ENCODE data around the gene NSUN6.

DNA sequence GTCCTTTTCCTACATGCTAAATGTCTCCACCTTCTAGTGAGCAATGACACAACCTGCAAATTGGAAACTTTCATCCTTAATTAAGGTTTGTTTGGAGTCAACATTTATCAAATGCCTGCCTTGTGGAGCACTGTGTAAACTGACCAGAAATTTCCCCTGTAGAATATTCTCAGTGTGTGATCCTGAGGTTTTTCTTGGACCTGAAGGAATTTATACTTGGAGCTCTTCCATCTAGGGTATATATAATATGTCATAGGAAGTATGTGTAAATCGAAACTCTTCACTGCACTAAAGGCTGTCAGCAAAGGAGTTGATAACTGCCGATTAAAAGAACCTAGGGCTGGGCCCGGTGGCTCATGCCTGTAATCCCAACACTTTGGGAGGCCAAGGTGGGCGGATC is 152.4 kb downstream of the NSUN6 start:
- TF ChIP-seq, protein P1, sequence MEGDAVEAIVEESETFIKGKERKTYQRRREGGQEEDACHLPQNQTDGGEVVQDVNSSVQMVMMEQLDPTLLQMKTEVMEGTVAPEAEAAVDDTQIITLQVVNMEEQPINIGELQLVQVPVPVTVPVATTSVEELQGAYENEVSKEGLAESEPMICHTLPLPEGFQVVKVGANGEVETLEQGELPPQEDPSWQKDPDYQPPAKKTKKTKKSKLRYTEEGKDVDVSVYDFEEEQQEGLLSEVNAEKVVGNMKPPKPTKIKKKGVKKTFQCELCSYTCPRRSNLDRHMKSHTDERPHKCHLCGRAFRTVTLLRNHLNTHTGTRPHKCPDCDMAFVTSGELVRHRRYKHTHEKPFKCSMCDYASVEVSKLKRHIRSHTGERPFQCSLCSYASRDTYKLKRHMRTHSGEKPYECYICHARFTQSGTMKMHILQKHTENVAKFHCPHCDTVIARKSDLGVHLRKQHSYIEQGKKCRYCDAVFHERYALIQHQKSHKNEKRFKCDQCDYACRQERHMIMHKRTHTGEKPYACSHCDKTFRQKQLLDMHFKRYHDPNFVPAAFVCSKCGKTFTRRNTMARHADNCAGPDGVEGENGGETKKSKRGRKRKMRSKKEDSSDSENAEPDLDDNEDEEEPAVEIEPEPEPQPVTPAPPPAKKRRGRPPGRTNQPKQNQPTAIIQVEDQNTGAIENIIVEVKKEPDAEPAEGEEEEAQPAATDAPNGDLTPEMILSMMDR (conservative IDR thresholded peaks at IDR 0.05; ENCODE audit: low read depth, low read length), result no peak
- TF ChIP-seq EZH2 (IDR thresholded peaks at IDR 0.05; ENCODE audit: low read length, unreplicated experiment) (no peak), EZH2phosphoT487 (IDR thresholded peaks at IDR 0.05; ENCODE audit: borderline replicate concordance, low read length) (no peak)
